Upper lobe of right lung (tissue), 1 donor: ENCODE results near the gene CDKAL1. TPM values are rescaled to one million over a fixed set of nuclear protein-coding genes. Genes with fewer than 3 reads are reported as not detected.

ENCODE experiments used
- ATAC-seq: fragments of 200-7000 bp; cut with Tn5 transposase; one replicate; pipeline ENCODE4 v1.9.1; 2020; ENCODE audit warnings: mild to moderate bottlenecking, moderate library complexity
- DNase-seq: peaks from one replicate; pipeline ENCODE4 v3.0.0-alpha.2; 2020
- H3K27ac ChIP-seq: fragments of 200-600 bp; one replicate; pipeline ENCODE4 v1.8.0; 2022
- H3K27me3 ChIP-seq: fragments of 200-600 bp; one replicate; pipeline ENCODE4 v1.8.0; 2022; ENCODE audit warnings: mild to moderate bottlenecking
- H3K36me3 ChIP-seq: fragments of 200-600 bp; one replicate; pipeline ENCODE4 v1.8.0; 2022
- H3K4me1 ChIP-seq: fragments of 200-600 bp; one replicate; pipeline ENCODE4 v1.8.0; 2022
- H3K4me3 ChIP-seq: fragments of 200-600 bp; one replicate; pipeline ENCODE4 v1.8.0; 2022; ENCODE audit warnings: mild to moderate bottlenecking
- H3K9me3 ChIP-seq: fragments of 200-600 bp; one replicate; pipeline ENCODE4 v1.8.0; 2022
- CTCF ChIP-seq: fragments of 200-600 bp; IDR thresholded peaks from one replicate; pipeline ENCODE4 v1.8.0; 2022; ENCODE audit warnings: antibody characterized with exemption
- intact Hi-C: fragments of 100-400 bp; cut with DNase I; formaldehyde crosslinking; loops from one replicate; pipeline ENCODE4 v1.11.0; 2022
- total RNA-seq: library from RNA; stranded (reverse); fragmentation: NEBNext Ultra II Directional; extraction: Animal tissue kit (Norgen Biotek cat#: 25700); gene quantifications from one replicate; pipeline ENCODE4 v1.2.1, GENCODE V29; 2021
- donor health status: DM: no; HTN: yes; CAD: no; lungs with severe emphysema.

CDKAL1 gene
- total RNA-seq, 1 donor from 2014 or later: 16.0 TPM

GRCh38 chr6:20575125-20575524 is 40.9 kb downstream of the CDKAL1 start:
- ATAC-seq (no peak), DNase-seq (no peak)
- no peak overlapping the region for H3K4me3 ChIP-seq
- TF ChIP-seq CTCF: no peak
- H3K9me3 ChIP-seq: no peaks in the 10 kb centered on the region
- no peaks in the 10 kb centered on the region for H3K27me3 ChIP-seq
- H3K27ac ChIP-seq: no peak overlapping the region
- peaks cover 12% of the 10 kb centered on the region for H3K4me1 ChIP-seq
- H3K36me3 ChIP-seq: peaks cover 28% of the 10 kb centered on the region
- intact Hi-C loops: no loop called here

- no peak for TF ChIP-seq CTCF
- Histone ChIP-seq H3K4me1 (peaks cover 12% of the 10 kb centered on the region), H3K4me3 (no peak overlapping the region), H3K36me3 (peaks cover 28% of the 10 kb centered on the region), H3K9me3 (no peaks in the 10 kb centered on the region), H3K27me3 (no peaks in the 10 kb centered on the region), H3K27ac (no peak overlapping the region)
- intact Hi-C loops: no loop called here
- no peak for ATAC-seq
- DNase-seq: no peak
These were observed 41.6 kb downstream of the CDKAL1 start for GRCh38 chr6:20575704-20576451.

GRCh38 chr6:20577173-20577688 is 43.0 kb downstream of the CDKAL1 start:
- Histone ChIP-seq H3K4me3 (no peak overlapping the region), H3K27ac (no peak overlapping the region), H3K4me1 (peaks cover 11% of the 10 kb centered on the region), H3K36me3 (peaks cover 28% of the 10 kb centered on the region), H3K9me3 (no peaks in the 10 kb centered on the region), H3K27me3 (no peaks in the 10 kb centered on the region)
- no peak for ATAC-seq
- intact Hi-C loops: no loop called here
- DNase-seq: no peak
- no peak for TF ChIP-seq CTCF

- H3K36me3 ChIP-seq: peaks cover 28% of the 10 kb centered on the region
- H3K4me3 ChIP-seq: no peak overlapping the region
- no peak for TF ChIP-seq CTCF
- no peaks in the 10 kb centered on the region for H3K9me3 ChIP-seq
- H3K27ac ChIP-seq: no peak overlapping the region
- H3K27me3 ChIP-seq: no peaks in the 10 kb centered on the region
- intact Hi-C loops: no loop called here
- H3K4me1 ChIP-seq: no peaks in the 10 kb centered on the region
- no peak for DNase-seq
- ATAC-seq: no peak
These were observed 46.8 kb downstream of the CDKAL1 start for GRCh38 chr6:20581070-20581469.

- Histone ChIP-seq H3K4me3 (no peak overlapping the region), H3K36me3 (peaks cover 15% of the 10 kb centered on the region), H3K4me1 (no peaks in the 10 kb centered on the region), H3K27ac (no peak overlapping the region), H3K9me3 (no peaks in the 10 kb centered on the region), H3K27me3 (no peaks in the 10 kb centered on the region)
- intact Hi-C loops: no loop called here
- DNase-seq: no peak
- TF ChIP-seq CTCF: no peak
- ATAC-seq: no peak
These were observed 48.6 kb downstream of the CDKAL1 start for GRCh38 chr6:20582586-20583443.
